Activated CD8-positive, alpha-beta T cell treated with anti-CD3 and anti-CD28 coated beads for 36 hours (primary cell): ENCODE results near the gene BEAN1. TPM values are rescaled to one million over a fixed set of nuclear protein-coding genes. Genes with fewer than 3 reads are reported as not detected.
A peak's percentile ranks its signal among the peaks of the same experiment; 100 is the strongest.

Experiments
- ATAC-seq: fragments of 200-7000 bp; cut with Tn5 transposase; one replicate; pipeline ENCODE4 v1.10.0; 2021; ENCODE audit warnings: mild to moderate bottlenecking, moderate library complexity
- CTCF ChIA-PET: fragments of 350-600 bp; sonication (Branson Sonifier 250); formaldehyde crosslinking; loops from one replicate; lab custom pipeline; 2021; ENCODE audit warnings: antibody characterized with exemption; lab: Charles Lee
- POLR2A ChIA-PET: fragments of 350-600 bp; sonication (Branson Sonifier 250); formaldehyde crosslinking; loops from one replicate; lab custom pipeline; 2021; ENCODE audit warnings: antibody characterized with exemption; lab: Charles Lee
- DNase-seq: peaks from one replicate; pipeline ENCODE4 v3.0.0-alpha.2; 2020
- H3K27ac Mint-ChIP-seq: one replicate; pipeline ENCODE4 v1.8.0; 2021; ENCODE audit warnings: mild to moderate bottlenecking, mixed read lengths
- H3K27me3 Mint-ChIP-seq: one replicate; pipeline ENCODE4 v1.8.0; 2021; ENCODE audit warnings: mixed read lengths
- H3K36me3 Mint-ChIP-seq: one replicate; pipeline ENCODE4 v1.8.0; 2021; ENCODE audit warnings: low read depth, mixed read lengths
- H3K4me1 Mint-ChIP-seq: one replicate; pipeline ENCODE4 v1.8.0; 2021; ENCODE audit warnings: low read depth, mixed read lengths
- H3K4me3 Mint-ChIP-seq: one replicate; pipeline ENCODE4 v1.8.0; 2021; ENCODE audit warnings: mild to moderate bottlenecking, moderate library complexity, mixed read lengths
- H3K9me3 Mint-ChIP-seq: one replicate; pipeline ENCODE4 v1.8.0; 2021; ENCODE audit warnings: mixed read lengths
- CTCF ChIP-seq: fragments of 200-600 bp; IDR thresholded peaks from one replicate; pipeline ENCODE4 v1.8.0; 2022; ENCODE audit warnings: antibody characterized with exemption, mild to moderate bottlenecking
- intact Hi-C: fragments of 100-400 bp; cut with micrococcal nuclease; formaldehyde crosslinking; loops from one replicate; pipeline ENCODE4 v1.10.0; 2022
- total RNA-seq, 2 experiments: library from RNA; stranded (reverse); gene quantifications; one replicate each; pipeline ENCODE4 v1.2.3, GENCODE V29; 2021

Gene BEAN1
- total RNA-seq = not detected

GRCh38 chr16:66427036-66427860 lies at the start of gene BEAN1:
BEAN1 (plus strand) TSS chr16:66427295; CDS start chr16:66437677, 10,382 bp downstream.
- TF ChIP-seq CTCF = no peak
- CTCF ChIA-PET = interaction anchor here (0.8 to 1.5 kb wide), 2 partner anchors 20 kb away, joined by 4 to 5 read pairs; no protein-coding TSS in a partner anchor
- peak; percentile 30 for ATAC-seq
- no peak within 1 kb of the TSS for H3K27ac Mint-ChIP-seq
- H3K4me3 Mint-ChIP-seq = no peak within 1 kb of the TSS
- intact Hi-C loops = no loop called here
- peaks cover 56% of the 10 kb centered on the region for H3K27me3 Mint-ChIP-seq
- no peak for DNase-seq
- POLR2A ChIA-PET = no interaction called here
- H3K4me1 Mint-ChIP-seq = peaks cover 6% of the 10 kb centered on the region
- no peaks in the 10 kb centered on the region for H3K36me3 Mint-ChIP-seq
- no peaks in the 10 kb centered on the region for H3K9me3 Mint-ChIP-seq

GRCh38 chr16:66377324-66377723 lies 49.8 kb upstream of the BEAN1 start:
- Mint-ChIP-seq H3K4me1 (no peaks in the 10 kb centered on the region), H3K27ac (no peak overlapping the region), H3K9me3 (no peaks in the 10 kb centered on the region), H3K27me3 (no peaks in the 10 kb centered on the region), H3K36me3 (no peaks in the 10 kb centered on the region), H3K4me3 (no peak overlapping the region)
- intact Hi-C loops = no loop called here
- DNase-seq = no peak
- TF ChIP-seq CTCF = no peak
- POLR2A ChIA-PET = no interaction called here
- CTCF ChIA-PET = no interaction called here
- ATAC-seq = no peak

- Mint-ChIP-seq H3K27ac (no peak overlapping the region), H3K27me3 (no peaks in the 10 kb centered on the region), H3K9me3 (no peaks in the 10 kb centered on the region), H3K36me3 (no peaks in the 10 kb centered on the region), H3K4me1 (no peaks in the 10 kb centered on the region), H3K4me3 (no peak overlapping the region)
- CTCF ChIA-PET = no interaction called here
- POLR2A ChIA-PET = no interaction called here
- no peak for TF ChIP-seq CTCF
- no peak for ATAC-seq
- intact Hi-C loops = no loop called here
- DNase-seq = no peak
These were observed 48.1 kb upstream of the BEAN1 start for GRCh38 chr16:66378741-66379570.

GRCh38 chr16:66379571-66379941 lies 47.5 kb upstream of the BEAN1 start:
- no peak overlapping the region for H3K4me3 Mint-ChIP-seq
- no peaks in the 10 kb centered on the region for H3K36me3 Mint-ChIP-seq
- ChIA-PET POLR2A (no interaction called here), CTCF (no interaction called here)
- intact Hi-C loops = no loop called here
- ATAC-seq = no peak
- H3K27me3 Mint-ChIP-seq = no peaks in the 10 kb centered on the region
- no peak for DNase-seq
- H3K4me1 Mint-ChIP-seq = no peaks in the 10 kb centered on the region
- H3K27ac Mint-ChIP-seq = no peak overlapping the region
- H3K9me3 Mint-ChIP-seq = no peaks in the 10 kb centered on the region
- no peak for TF ChIP-seq CTCF

- ChIA-PET CTCF (interaction anchor here (1.8 kb wide), 1 partner anchor 23 kb away, joined by 6 read pairs; no protein-coding TSS in a partner anchor), POLR2A (no interaction called here)
- no peaks in the 10 kb centered on the region for H3K27me3 Mint-ChIP-seq
- intact Hi-C loops = no loop called here
- H3K27ac Mint-ChIP-seq = no peak overlapping the region
- ATAC-seq (no peak), DNase-seq (no peak)
- no peaks in the 10 kb centered on the region for H3K9me3 Mint-ChIP-seq
- no peaks in the 10 kb centered on the region for H3K4me1 Mint-ChIP-seq
- no peak for TF ChIP-seq CTCF
- H3K36me3 Mint-ChIP-seq = no peaks in the 10 kb centered on the region
- H3K4me3 Mint-ChIP-seq = no peak overlapping the region
These were observed 46.7 kb upstream of the BEAN1 start for GRCh38 chr16:66380421-66380820.
